Bronchial epithelial cell (primary cell): ENCODE results near the gene STOML1. TPM values are rescaled to one million over a fixed set of nuclear protein-coding genes. Genes with fewer than 3 reads are reported as not detected.

Experiments
- DNase-seq: peaks from one replicate; pipeline ENCODE4 v3.0.0-alpha.2; 2010; ENCODE audit warnings: low read depth
- FAIRE-seq: peaks from 2 replicates; lab custom pipeline; 2011; peaks lifted over from hg19 to GRCh38; lab: Jason Lieb, UNC
- H3K27me3 ChIP-seq: 2 replicates; pipeline ENCODE4 v1.5.1; 2011; ENCODE audit warnings: low read length; ENCODE audit not compliant: control insufficient read depth, insufficient read depth
- H3K36me3 ChIP-seq: 2 replicates; pipeline ENCODE4 v1.5.1; 2011; ENCODE audit warnings: low read length; ENCODE audit not compliant: control insufficient read depth, insufficient read depth
- H3K4me3 ChIP-seq: 2 replicates; pipeline ENCODE4 v1.5.1; 2011; ENCODE audit warnings: mild to moderate bottlenecking, low read depth, low read length, control low read depth
- total RNA-seq: library from RNA; depleted of rRNA; stranded (reverse); fragments of >200 nt; gene quantifications from 2 replicates; pipeline ENCODE4 v1.2.1, GENCODE V29; 2014
- TF ChIP-seq, protein P1 (sequence below): IDR thresholded peaks from 2 replicates; pipeline ENCODE4 v1.5.1; 2011; ENCODE audit warnings: mild to moderate bottlenecking, moderate library complexity, low read length, control low read depth, inconsistent platforms; ENCODE audit not compliant: insufficient read depth, severe bottlenecking

STOML1 gene
- total RNA-seq, 1 donor from 2014 or later, result 9.5 TPM

DNA sequence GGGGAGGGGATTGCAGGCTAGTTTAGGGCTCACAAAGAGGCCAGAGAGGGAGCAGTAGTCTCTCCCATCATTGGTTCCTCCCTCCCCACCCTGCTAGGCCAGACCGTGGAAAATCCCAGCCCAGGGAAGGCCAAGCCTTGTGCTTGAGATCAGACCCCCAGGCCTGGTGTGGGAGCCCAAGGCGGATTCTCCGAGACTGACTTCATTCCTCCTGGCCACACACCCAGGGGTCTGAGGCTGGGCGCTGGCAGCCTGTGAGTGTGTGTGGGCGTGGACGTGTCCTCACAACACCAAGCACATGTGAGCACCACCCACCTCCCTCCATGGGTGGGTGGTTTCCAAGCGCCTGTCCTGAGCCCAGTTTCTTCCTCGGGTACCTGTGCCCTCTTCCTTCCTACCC is 61.7 kb downstream of the STOML1 start:
- H3K36me3 ChIP-seq, result no peaks in the 10 kb centered on the region
- no peak overlapping the region for H3K4me3 ChIP-seq
- TF ChIP-seq, protein P1, sequence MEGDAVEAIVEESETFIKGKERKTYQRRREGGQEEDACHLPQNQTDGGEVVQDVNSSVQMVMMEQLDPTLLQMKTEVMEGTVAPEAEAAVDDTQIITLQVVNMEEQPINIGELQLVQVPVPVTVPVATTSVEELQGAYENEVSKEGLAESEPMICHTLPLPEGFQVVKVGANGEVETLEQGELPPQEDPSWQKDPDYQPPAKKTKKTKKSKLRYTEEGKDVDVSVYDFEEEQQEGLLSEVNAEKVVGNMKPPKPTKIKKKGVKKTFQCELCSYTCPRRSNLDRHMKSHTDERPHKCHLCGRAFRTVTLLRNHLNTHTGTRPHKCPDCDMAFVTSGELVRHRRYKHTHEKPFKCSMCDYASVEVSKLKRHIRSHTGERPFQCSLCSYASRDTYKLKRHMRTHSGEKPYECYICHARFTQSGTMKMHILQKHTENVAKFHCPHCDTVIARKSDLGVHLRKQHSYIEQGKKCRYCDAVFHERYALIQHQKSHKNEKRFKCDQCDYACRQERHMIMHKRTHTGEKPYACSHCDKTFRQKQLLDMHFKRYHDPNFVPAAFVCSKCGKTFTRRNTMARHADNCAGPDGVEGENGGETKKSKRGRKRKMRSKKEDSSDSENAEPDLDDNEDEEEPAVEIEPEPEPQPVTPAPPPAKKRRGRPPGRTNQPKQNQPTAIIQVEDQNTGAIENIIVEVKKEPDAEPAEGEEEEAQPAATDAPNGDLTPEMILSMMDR, result no peak
- DNase-seq, result no peak
- FAIRE-seq, result peak; percentile 32
- no peaks in the 10 kb centered on the region for H3K27me3 ChIP-seq

DNA sequence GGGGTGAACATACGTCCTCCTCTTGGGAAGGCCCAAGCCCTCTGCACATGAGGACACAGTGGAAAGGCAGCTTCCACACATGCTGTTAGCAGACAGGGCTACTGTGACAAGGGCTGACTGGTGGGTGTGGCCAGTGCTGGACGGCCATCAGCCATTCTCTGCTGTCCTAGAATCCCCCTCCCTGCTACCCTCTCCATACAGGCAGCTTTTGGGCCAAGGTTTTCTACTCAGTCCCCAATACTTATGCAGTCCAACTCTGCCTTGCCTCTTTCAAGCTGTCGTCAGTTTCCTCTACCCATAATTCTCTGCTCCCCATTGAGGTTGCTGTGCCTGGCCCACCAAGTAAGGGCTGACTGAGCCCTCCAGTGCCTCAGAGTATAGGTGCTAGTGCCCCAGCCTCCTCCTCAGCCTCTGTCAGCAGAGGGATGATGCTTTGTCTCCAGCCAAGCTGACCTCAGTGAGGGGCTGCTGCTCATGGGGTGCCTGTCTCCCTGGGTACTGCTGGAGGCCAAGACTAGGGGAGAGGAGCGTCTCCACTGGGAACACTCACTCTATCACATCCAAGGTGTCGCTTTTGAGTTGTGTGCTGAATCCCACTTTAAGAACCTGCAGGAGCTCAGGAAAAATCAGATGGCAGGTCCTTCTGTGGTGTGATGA is 63.0 kb downstream of the STOML1 start:
- no peak for DNase-seq
- no peak overlapping the region for H3K4me3 ChIP-seq
- FAIRE-seq, result peak; percentile 75

More for the DNA sequence above, 63.0 kb downstream of the STOML1 start:
- no peaks in the 10 kb centered on the region for H3K27me3 ChIP-seq
- TF ChIP-seq, protein P1, result no peak
- H3K36me3 ChIP-seq, result no peaks in the 10 kb centered on the region

Other genes starting within 250 kb of the STOML1 start
- under 0.01 and 1.2 TPM in 2 replicates for gene INSYN1, start 238.9 kb downstream of the STOML1 start, total RNA-seq
- not detected in 2 replicates for gene TBC1D21, start 118.7 kb downstream of the STOML1 start, total RNA-seq
- gene LOXL1, start 65.8 kb downstream of the STOML1 start, total RNA-seq, result 5.3 and 7.2 TPM in 2 replicates
- gene PML, start 2.4 kb upstream of the STOML1 start, total RNA-seq, result 7.6 and 8.3 TPM in 2 replicates
- 0.13 TPM in 1 of 2 replicates, not detected in the other for gene GOLGA6A, start 90.3 kb upstream of the STOML1 start, total RNA-seq
- not detected in 2 replicates for gene ISLR2, start 138.3 kb upstream of the STOML1 start, total RNA-seq
- 0.26 and 0.53 TPM in 2 replicates for gene ISLR, start 181.4 kb upstream of the STOML1 start, total RNA-seq
- 0.26 TPM in 2 replicates for gene STRA6, start 210.5 kb upstream of the STOML1 start, total RNA-seq
- not detected in 2 replicates for gene CCDC33, start 244.0 kb upstream of the STOML1 start, total RNA-seq